ENCODE results near the gene GRPEL2.

Gene GRPEL2

GRCh38 chr5:149326611-149327010 lies 18.7 kb upstream of the GRPEL2 start:
- Mint-ChIP-seq H3K4me3 (no peak overlapping the region), H3K9me3 (no peaks in the 10 kb centered on the region), H3K36me3 (peaks cover 0 to 2% of the 10 kb centered on the region in 2 donors), H3K4me1 (no peaks in the 10 kb centered on the region), H3K27ac (no peak overlapping the region), H3K27me3 (no peaks in the 10 kb centered on the region)
- DNase-seq (no peak), ATAC-seq (replicated peaks) (no peak)

- Mint-ChIP-seq H3K4me3 (no peak overlapping the region), H3K9me3 (no peaks in the 10 kb centered on the region), H3K27me3 (no peaks in the 10 kb centered on the region), H3K27ac (no peak overlapping the region), H3K36me3 (peaks cover 0 to 2% of the 10 kb centered on the region in 2 donors), H3K4me1 (no peaks in the 10 kb centered on the region)
- ATAC-seq (replicated peaks) (no peak), DNase-seq (no peak)
Measured at GRCh38 chr5:149328177-149328576, 17.1 kb upstream of the GRPEL2 start.

GRCh38 chr5:149333711-149334443 lies 11.4 kb upstream of the GRPEL2 start:
- Mint-ChIP-seq H3K36me3 (no peaks in the 10 kb centered on the region), H3K27ac (no peak overlapping the region), H3K9me3 (no peaks in the 10 kb centered on the region), H3K4me1 (no peaks in the 10 kb centered on the region), H3K27me3 (peaks cover 5 to 14% of the 10 kb centered on the region in 2 donors), H3K4me3 (no peak overlapping the region)
- DNase-seq = no peak
- ATAC-seq (replicated peaks) = no peak

GRCh38 chr5:149337736-149338135 lies 7.6 kb upstream of the GRPEL2 start:
- H3K4me3 Mint-ChIP-seq = no peak overlapping the region
- no peak for DNase-seq
- peaks cover 5 to 19% of the 10 kb centered on the region in 2 donors for H3K27me3 Mint-ChIP-seq
- H3K9me3 Mint-ChIP-seq = no peaks in the 10 kb centered on the region
- H3K36me3 Mint-ChIP-seq = no peaks in the 10 kb centered on the region
- ATAC-seq (replicated peaks) = no peak
- H3K27ac Mint-ChIP-seq = no peak overlapping the region
- H3K4me1 Mint-ChIP-seq = no peaks in the 10 kb centered on the region

GRCh38 chr5:149338364-149338763 lies 6.9 kb upstream of the GRPEL2 start:
- no peak for ATAC-seq (replicated peaks)
- Mint-ChIP-seq H3K36me3 (peaks cover 0 to 3% of the 10 kb centered on the region in 2 donors), H3K9me3 (no peaks in the 10 kb centered on the region), H3K4me3 (no peak overlapping the region), H3K4me1 (no peaks in the 10 kb centered on the region), H3K27ac (no peak overlapping the region), H3K27me3 (peaks cover 5 to 19% of the 10 kb centered on the region in 2 donors)
- DNase-seq = no peak

GRCh38 chr5:149340920-149341319 lies 4.4 kb upstream of the GRPEL2 start:
- ATAC-seq (replicated peaks) = no peak
- H3K9me3 Mint-ChIP-seq = no peaks in the 10 kb centered on the region
- H3K27ac Mint-ChIP-seq = no peak overlapping the region
- DNase-seq = no peak
- peaks cover 5 to 15% of the 10 kb centered on the region in 2 donors for H3K27me3 Mint-ChIP-seq
- no peak overlapping the region for H3K4me3 Mint-ChIP-seq
- peaks cover 4 to 12% of the 10 kb centered on the region in 2 donors for H3K36me3 Mint-ChIP-seq
- H3K4me1 Mint-ChIP-seq = peaks cover 8 to 20% of the 10 kb centered on the region in 2 donors

GRCh38 chr5:149341876-149342275 lies 3.4 kb upstream of the GRPEL2 start:
- H3K36me3 Mint-ChIP-seq = peaks cover 4 to 12% of the 10 kb centered on the region in 2 donors
- ATAC-seq (replicated peaks) (no peak), DNase-seq (no peak)

GRCh38 chr5:149344151-149344550 lies 1.1 kb upstream of the GRPEL2 start:
- Mint-ChIP-seq H3K4me1 (peaks cover 14 to 36% of the 10 kb centered on the region in 2 donors), H3K36me3 (peaks cover 11 to 26% of the 10 kb centered on the region in 2 donors), H3K27ac (peak overlapping the region; percentile 26), H3K9me3 (no peaks in the 10 kb centered on the region), H3K4me3 (peak overlapping the region; percentile 95), H3K27me3 (peaks cover 0 to 5% of the 10 kb centered on the region in 2 donors)
- ATAC-seq (replicated peaks) (no peak), DNase-seq (no peak)

More at GRCh38 chr5:149341876-149342275, 3.4 kb upstream of the GRPEL2 start:
- Mint-ChIP-seq H3K4me3 (no peak overlapping the region), H3K27ac (no peak overlapping the region), H3K27me3 (peaks cover 5 to 15% of the 10 kb centered on the region in 2 donors), H3K4me1 (peaks cover 10 to 27% of the 10 kb centered on the region in 2 donors), H3K9me3 (no peaks in the 10 kb centered on the region)

- no peaks in the 10 kb centered on the region for H3K9me3 Mint-ChIP-seq
- ATAC-seq (replicated peaks) = peak; percentile 3 to 5
- no peaks in the 10 kb centered on the region for H3K27me3 Mint-ChIP-seq
- peak overlapping the region; percentile 95 for H3K4me3 Mint-ChIP-seq
- H3K4me1 Mint-ChIP-seq = peaks cover 14 to 36% of the 10 kb centered on the region in 2 donors
- no peak for DNase-seq
- peak overlapping the region; percentile 92 for H3K27ac Mint-ChIP-seq
- H3K36me3 Mint-ChIP-seq = peaks cover 25 to 41% of the 10 kb centered on the region in 2 donors
Measured at GRCh38 chr5:149345892-149346222, 558 bp downstream of the GRPEL2 start.

GRCh38 chr5:149348518-149348917 lies 3.2 kb downstream of the GRPEL2 start:
- Mint-ChIP-seq H3K36me3 (peaks cover 38 to 58% of the 10 kb centered on the region in 2 donors), H3K4me3 (no peak overlapping the region), H3K27me3 (no peaks in the 10 kb centered on the region), H3K4me1 (peaks cover 14 to 41% of the 10 kb centered on the region in 2 donors), H3K9me3 (no peaks in the 10 kb centered on the region), H3K27ac (no peak overlapping the region)
- ATAC-seq (replicated peaks) (no peak), DNase-seq (no peak)

GRCh38 chr5:149349382-149349781 lies 4.1 kb downstream of the GRPEL2 start:
- H3K27me3 Mint-ChIP-seq = no peaks in the 10 kb centered on the region
- no peak overlapping the region for H3K4me3 Mint-ChIP-seq
- ATAC-seq (replicated peaks) = no peak
- peaks cover 38 to 63% of the 10 kb centered on the region in 2 donors for H3K36me3 Mint-ChIP-seq
- DNase-seq = no peak
- no peaks in the 10 kb centered on the region for H3K9me3 Mint-ChIP-seq
- peaks cover 9 to 32% of the 10 kb centered on the region in 2 donors for H3K4me1 Mint-ChIP-seq
- no peak overlapping the region for H3K27ac Mint-ChIP-seq

GRCh38 chr5:149352169-149352568 lies 6.9 kb downstream of the GRPEL2 start:
- ATAC-seq (replicated peaks) (no peak), DNase-seq (no peak)
- peaks cover 7 to 14% of the 10 kb centered on the region in 2 donors for H3K4me1 Mint-ChIP-seq
- no peak overlapping the region for H3K4me3 Mint-ChIP-seq
- H3K27me3 Mint-ChIP-seq = no peaks in the 10 kb centered on the region
- no peaks in the 10 kb centered on the region for H3K9me3 Mint-ChIP-seq
- no peak overlapping the region for H3K27ac Mint-ChIP-seq
- peaks cover 36 to 71% of the 10 kb centered on the region in 2 donors for H3K36me3 Mint-ChIP-seq

- no peak for ATAC-seq (replicated peaks)
- Mint-ChIP-seq H3K9me3 (no peaks in the 10 kb centered on the region), H3K4me3 (no peak overlapping the region), H3K4me1 (peaks cover 9 to 24% of the 10 kb centered on the region in 2 donors), H3K27me3 (no peaks in the 10 kb centered on the region), H3K27ac (no peak overlapping the region), H3K36me3 (peaks cover 31 to 61% of the 10 kb centered on the region in 2 donors)
- no peak for DNase-seq
Measured at GRCh38 chr5:149353911-149354310, 8.6 kb downstream of the GRPEL2 start.

GRCh38 chr5:149355688-149356087 lies 10.4 kb downstream of the GRPEL2 start:
- Mint-ChIP-seq H3K27me3 (no peaks in the 10 kb centered on the region), H3K27ac (no peak overlapping the region), H3K9me3 (no peaks in the 10 kb centered on the region), H3K36me3 (peaks cover 20 to 48% of the 10 kb centered on the region in 2 donors), H3K4me3 (no peak overlapping the region), H3K4me1 (peaks cover 17 to 30% of the 10 kb centered on the region in 2 donors)
- no peak for DNase-seq
- no peak for ATAC-seq (replicated peaks)

GRCh38 chr5:149356391-149356790 lies 11.1 kb downstream of the GRPEL2 start:
- no peak for DNase-seq
- Mint-ChIP-seq H3K9me3 (no peaks in the 10 kb centered on the region), H3K27ac (no peak overlapping the region), H3K27me3 (no peaks in the 10 kb centered on the region), H3K4me3 (no peak overlapping the region), H3K4me1 (peaks cover 17 to 30% of the 10 kb centered on the region in 2 donors), H3K36me3 (peaks cover 16 to 43% of the 10 kb centered on the region in 2 donors)
- no peak for ATAC-seq (replicated peaks)
